ENCODE data around the gene SLC9A9.

GRCh38 chr3:143497382-143497781, 350.9 kb downstream of the SLC9A9 start:
- no peak for TF ChIP-seq GLIS3 (CRISPR knock-in tag; IDR thresholded peaks at IDR 0.05)
- TF ChIP-seq PATZ1 (CRISPR knock-in tag; IDR thresholded peaks at IDR 0.05; ENCODE audit: borderline replicate concordance) = no peak
- TF ChIP-seq CSDC2 (CRISPR knock-in tag; IDR thresholded peaks at IDR 0.05) = no peak
- no peak for TF ChIP-seq ZNF565 (CRISPR knock-in tag; conservative IDR thresholded peaks at IDR 0.05; ENCODE audit: low read depth)
- no peak for TF ChIP-seq ARNTL (CRISPR knock-in tag; IDR thresholded peaks at IDR 0.05; ENCODE audit: borderline replicate concordance, low read depth)
- no peak for TF ChIP-seq ESRRG (CRISPR knock-in tag; IDR thresholded peaks at IDR 0.05)
- TF ChIP-seq RARB (CRISPR knock-in tag; IDR thresholded peaks at IDR 0.05) = no peak
- no peak for TF ChIP-seq ZFP3 (CRISPR knock-in tag; IDR thresholded peaks at IDR 0.05)
- no peak for TF ChIP-seq TCF4 (CRISPR knock-in tag; IDR thresholded peaks at IDR 0.05; ENCODE audit: borderline replicate concordance)
- TF ChIP-seq ZNF8 (CRISPR knock-in tag; IDR thresholded peaks at IDR 0.05) = no peak
- TF ChIP-seq PPARA (CRISPR knock-in tag; IDR thresholded peaks at IDR 0.05; ENCODE audit: borderline replicate concordance) = no peak
